WTC11 (cell line): ENCODE measurements around the gene ZNF774.

ENCODE experiments used
- ARID4B ChIP-seq: sonication (generic); formaldehyde crosslinking; IDR thresholded peaks from 2 replicates; pipeline ENCODE4 v1.8.0; 2023; ENCODE audit warnings: missing genetic modification reagents, mild to moderate bottlenecking, borderline replicate concordance
- CTCF ChIP-seq: fragments of 200-600 bp; IDR thresholded peaks from 2 replicates; pipeline ENCODE4 v1.8.0; 2022; ENCODE audit warnings: antibody characterized with exemption
- ESRRA ChIP-seq: sonication (generic); formaldehyde crosslinking; IDR thresholded peaks from 2 replicates; pipeline ENCODE4 v1.8.1; 2022; ENCODE audit warnings: mild to moderate bottlenecking, missing genetic modification reagents, borderline replicate concordance
- FOXJ3 ChIP-seq: sonication (generic); formaldehyde crosslinking; IDR thresholded peaks from 2 replicates; pipeline ENCODE4 v1.9.0; 2021; ENCODE audit warnings: missing genetic modification reagents, mild to moderate bottlenecking, borderline replicate concordance
- FOXP1 ChIP-seq: sonication (generic); formaldehyde crosslinking; IDR thresholded peaks from 2 replicates; pipeline ENCODE4 v1.8.0; 2022; ENCODE audit warnings: missing genetic modification reagents, mild to moderate bottlenecking, moderate library complexity, borderline replicate concordance
- HMGXB4 ChIP-seq: sonication (generic); formaldehyde crosslinking; IDR thresholded peaks from 2 replicates; pipeline ENCODE4 v1.8.1; 2023; ENCODE audit warnings: mild to moderate bottlenecking, moderate library complexity, missing genetic modification reagents
- JAZF1 ChIP-seq: fragments of 250-450 bp; sonication (Bioruptor Pico); IDR thresholded peaks from 2 replicates; pipeline ENCODE4 v1.9.0; 2021; ENCODE audit warnings: moderate library complexity, mild to moderate bottlenecking, inconsistent platforms
- PRDM15 ChIP-seq: sonication (generic); formaldehyde crosslinking; IDR thresholded peaks from 2 replicates; pipeline ENCODE4 v1.8.0; 2022; ENCODE audit warnings: missing genetic modification reagents
- SMAD4 ChIP-seq: sonication (generic); formaldehyde crosslinking; IDR thresholded peaks from 2 replicates; pipeline ENCODE4 v1.8.0; 2022; ENCODE audit warnings: mild to moderate bottlenecking, missing genetic modification reagents
- TP53 ChIP-seq: sonication (generic); formaldehyde crosslinking; IDR thresholded peaks from 2 replicates; pipeline ENCODE4 v1.8.1; 2023; ENCODE audit warnings: mild to moderate bottlenecking, missing genetic modification reagents
- ZNF121 ChIP-seq: sonication (generic); formaldehyde crosslinking; IDR thresholded peaks from 2 replicates; pipeline ENCODE4 v1.8.0; 2023; ENCODE audit warnings: missing genetic modification reagents
- ZNF281 ChIP-seq: sonication (generic); formaldehyde crosslinking; IDR thresholded peaks from 2 replicates; pipeline ENCODE4 v1.8.0; 2023; ENCODE audit warnings: mild to moderate bottlenecking, missing genetic modification reagents

- TF ChIP-seq TP53 (CRISPR knock-in tag), result no peak
- no peak for TF ChIP-seq ARID4B (CRISPR knock-in tag)
- no peak for TF ChIP-seq CTCF
- no peak for TF ChIP-seq ZNF281 (CRISPR knock-in tag)
- no peak for TF ChIP-seq HMGXB4 (CRISPR knock-in tag)
- no peak for TF ChIP-seq SMAD4
- no peak for TF ChIP-seq ZNF121 (CRISPR knock-in tag)
- TF ChIP-seq FOXJ3 (CRISPR knock-in tag), result no peak
- no peak for TF ChIP-seq ESRRA (CRISPR knock-in tag)
- no peak for TF ChIP-seq JAZF1 (CRISPR knock-in tag)
- no peak for TF ChIP-seq FOXP1 (CRISPR knock-in tag)
- TF ChIP-seq PRDM15 (CRISPR knock-in tag), result no peak
Observed at GRCh38 chr15:90364251-90364650, 12.2 kb downstream of the ZNF774 start.
